Left lung (tissue), 10 donors: ENCODE results near the gene NET1. TPM values are rescaled to one million over a fixed set of nuclear protein-coding genes. Genes with fewer than 3 reads are reported as not detected.

Experiments
- ATAC-seq: fragments of 200-7000 bp; cut with Tn5 transposase; one replicate; pipeline ENCODE4 v1.9.1; 2020; ENCODE audit warnings: moderate library complexity
- DNase-seq, 4 donors: peaks; one replicate each; pipeline ENCODE4 v3.0.0-alpha.2; 2013 to 2020
- H3K27ac ChIP-seq, 2 donors: fragments of 200-600 bp; sonication (generic) in 1 of 2; one replicate each; pipeline versions ENCODE4 v1.5.0 to v1.8.0; 2020 to 2021
- H3K27me3 ChIP-seq, 2 donors: fragments of 200-600 bp; sonication (generic) in 1 of 2; one replicate each; pipeline versions ENCODE4 v1.5.0 to v1.8.0; 2020 to 2021
- H3K36me3 ChIP-seq, 2 donors: fragments of 200-600 bp; sonication (generic) in 1 of 2; one replicate each; pipeline versions ENCODE4 v1.5.0 to v1.8.0; 2020 to 2021
- H3K4me1 ChIP-seq, 2 donors: fragments of 200-600 bp; one replicate each; pipeline ENCODE4 v1.8.0; 2021
- H3K4me3 ChIP-seq, 2 donors: fragments of 200-600 bp; sonication (generic) in 1 of 2; one replicate each; pipeline versions ENCODE4 v1.5.0 to v1.8.0; 2020 to 2021; ENCODE audit warnings: mild to moderate bottlenecking in 1 of 2
- H3K9me3 ChIP-seq, 2 donors: fragments of 200-600 bp; sonication (generic) in 1 of 2; one replicate each; pipeline versions ENCODE4 v1.5.0 to v1.8.0; 2020 to 2021
- CTCF ChIP-seq, 2 donors: fragments of 200-600 bp; sonication (generic) in 1 of 2; IDR thresholded peaks; one replicate each; pipeline versions ENCODE4 v1.5.0 to v1.8.0; 2021; ENCODE audit warnings: antibody characterized with exemption in 2 of 2
- intact Hi-C, 2 donors: fragments of 100-400 bp; cut with DNase I; formaldehyde crosslinking; loops; one replicate each; pipeline versions ENCODE4 v1.11.2 to v1.14.2; 2022
- polyA plus RNA-seq, 6 donors: library from polyadenylated mRNA; unstranded; fragments of 120-200 nt; gene quantifications; one replicate each; pipeline ENCODE4 v1.2.1, GENCODE V29; 2013; ENCODE audit not compliant: insufficient read length in 6 of 6
- total RNA-seq, 2 donors: library from RNA; stranded (reverse); fragmentation: NEBNext Ultra II Directional; extraction: Animal tissue kit (Norgen Biotek cat#: 25700); gene quantifications; one replicate each; pipeline ENCODE4 v1.2.1, GENCODE V29; 2021
- donor health status: DM: no; HTN: yes; CAD: no.
- donor health status: DM: no; HTN: no; CAD: no.

Gene NET1
- total and polyA plus RNA-seq, 8 donors, result 36.3 to 221 (median 154) TPM

- DNase-seq, result no peak
- no peak overlapping the region for H3K27ac ChIP-seq
- H3K9me3 ChIP-seq, result no peaks in the 10 kb centered on the region
- H3K27me3 ChIP-seq, result peaks cover 0 to 31% of the 10 kb centered on the region in 2 donors
- no peak overlapping the region for H3K4me3 ChIP-seq
- TF ChIP-seq CTCF (IDR thresholded peaks at IDR 0.05), result no peak
- H3K36me3 ChIP-seq, result no peaks in the 10 kb centered on the region
- H3K4me1 ChIP-seq, result no peaks in the 10 kb centered on the region
- peak; percentile 12 for ATAC-seq
- intact Hi-C loops, result no loop called here
These were observed 46.4 kb upstream of the NET1 start for GRCh38 chr10:5365928-5366327.

- intact Hi-C loops, result no loop called here
- no peaks in the 10 kb centered on the region for H3K36me3 ChIP-seq
- no peak overlapping the region for H3K27ac ChIP-seq
- H3K4me1 ChIP-seq, result no peaks in the 10 kb centered on the region
- DNase-seq (no peak), ATAC-seq (no peak)
- H3K9me3 ChIP-seq, result no peaks in the 10 kb centered on the region
- H3K27me3 ChIP-seq, result peaks cover 0 to 9% of the 10 kb centered on the region in 2 donors
- no peak for TF ChIP-seq CTCF (IDR thresholded peaks at IDR 0.05)
- no peak overlapping the region for H3K4me3 ChIP-seq
These were observed 42.8 kb upstream of the NET1 start for GRCh38 chr10:5369362-5370158.

GRCh38 chr10:5370493-5371352 is 41.6 kb upstream of the NET1 start:
- Histone ChIP-seq H3K27me3 (no peaks in the 10 kb centered on the region), H3K4me1 (no peaks in the 10 kb centered on the region), H3K36me3 (no peaks in the 10 kb centered on the region), H3K27ac (no peak overlapping the region), H3K4me3 (no peak overlapping the region), H3K9me3 (no peaks in the 10 kb centered on the region)
- no peak for DNase-seq
- ATAC-seq, result no peak
- TF ChIP-seq CTCF (IDR thresholded peaks at IDR 0.05), result no peak
- intact Hi-C loops, result no loop called here

GRCh38 chr10:5373307-5373706 is 39.0 kb upstream of the NET1 start:
- Histone ChIP-seq H3K27ac (no peak overlapping the region), H3K36me3 (no peaks in the 10 kb centered on the region), H3K4me1 (no peaks in the 10 kb centered on the region), H3K9me3 (no peaks in the 10 kb centered on the region), H3K27me3 (no peaks in the 10 kb centered on the region), H3K4me3 (no peak overlapping the region)
- no peak for DNase-seq
- TF ChIP-seq CTCF (IDR thresholded peaks at IDR 0.05), result no peak
- intact Hi-C loops, result no loop called here
- ATAC-seq, result no peak
